Activated B cell treated with CpG ODN at 0.5 μM for 24 hours (primary cell): Measurements from ENCODE around the gene CCT3. TPM values are rescaled to one million over a fixed set of nuclear protein-coding genes. Genes with fewer than 3 reads are reported as not detected.
"Not testable (repeated sequence)": the region's sequence is repeated elsewhere in the genome, so short reads cannot be mapped to it uniquely, and the experiment has no call there.

ENCODE experiments used
- ATAC-seq: fragments of 200-7000 bp; cut with Tn5 transposase; one replicate; pipeline ENCODE4 v1.10.0; 2021; ENCODE audit warnings: low read depth, mild to moderate bottlenecking, moderate library complexity
- CTCF ChIA-PET: fragments of 350-600 bp; sonication (Branson Sonifier 250); formaldehyde crosslinking; loops from one replicate; lab custom pipeline; 2021; ENCODE audit warnings: antibody characterized with exemption; lab: Charles Lee
- POLR2A ChIA-PET: fragments of 350-600 bp; sonication (Branson Sonifier 250); formaldehyde crosslinking; loops from one replicate; lab custom pipeline; 2021; ENCODE audit warnings: antibody characterized with exemption; lab: Charles Lee
- DNase-seq: peaks from one replicate; pipeline ENCODE4 v3.0.0; 2022
- H3K27ac Mint-ChIP-seq: one replicate; pipeline ENCODE4 v1.8.0; 2020; ENCODE audit warnings: mixed read lengths
- H3K27me3 Mint-ChIP-seq: one replicate; pipeline ENCODE4 v1.8.0; 2021; ENCODE audit warnings: mixed read lengths
- H3K36me3 Mint-ChIP-seq: one replicate; pipeline ENCODE4 v1.8.0; 2021; ENCODE audit warnings: low read depth, mixed read lengths
- H3K4me1 Mint-ChIP-seq: one replicate; pipeline ENCODE4 v1.8.0; 2021; ENCODE audit warnings: mixed read lengths
- H3K4me3 Mint-ChIP-seq: one replicate; pipeline ENCODE4 v1.8.0; 2020; ENCODE audit warnings: mild to moderate bottlenecking, mixed read lengths
- H3K9me3 Mint-ChIP-seq: one replicate; pipeline ENCODE4 v1.8.0; 2020; ENCODE audit warnings: mixed read lengths
- intact Hi-C: fragments of 100-400 bp; cut with micrococcal nuclease; formaldehyde crosslinking; loops from one replicate; pipeline ENCODE4 v1.15.1; 2024
- total RNA-seq: library from RNA; stranded (reverse); gene quantifications from 2 replicates; pipeline ENCODE4 v1.2.3, GENCODE V29; 2022
- TF ChIP-seq, protein P1 (sequence below): fragments of 200-600 bp; IDR thresholded peaks from one replicate; pipeline ENCODE4 v1.8.0; 2022; ENCODE audit warnings: antibody characterized with exemption, mild to moderate bottlenecking

The CCT3 gene
- total RNA-seq, 1 donor from 2014 or later: 260 TPM

- peak overlapping the region; percentile 97 for H3K4me3 Mint-ChIP-seq
- intact Hi-C loops: loop anchor here (5.0 kb wide), 2 partner anchors 40 to 255 kb away; partner anchors contain the start of genes GLMP, MEX3A and VHLL
- peak overlapping the region; percentile 97 for H3K27ac Mint-ChIP-seq
- POLR2A ChIA-PET: interaction anchor here (0.5 to 1.2 kb wide), 6 partner anchors 11 to 430 kb away, joined by 3 to 5 read pairs (median 4); partner anchors contain the start of genes PRCC and SMG5
- CTCF ChIA-PET: interaction anchor here (1.6 kb wide), 1 partner anchor 18 kb away, joined by 4 read pairs; no protein-coding TSS in a partner anchor
- no peak for DNase-seq
- peaks cover 48% of the 10 kb centered on the region for H3K36me3 Mint-ChIP-seq
- H3K27me3 Mint-ChIP-seq: no peaks in the 10 kb centered on the region
- H3K4me1 Mint-ChIP-seq: peaks cover 40% of the 10 kb centered on the region
- ATAC-seq: no peak
- TF ChIP-seq, protein P1, sequence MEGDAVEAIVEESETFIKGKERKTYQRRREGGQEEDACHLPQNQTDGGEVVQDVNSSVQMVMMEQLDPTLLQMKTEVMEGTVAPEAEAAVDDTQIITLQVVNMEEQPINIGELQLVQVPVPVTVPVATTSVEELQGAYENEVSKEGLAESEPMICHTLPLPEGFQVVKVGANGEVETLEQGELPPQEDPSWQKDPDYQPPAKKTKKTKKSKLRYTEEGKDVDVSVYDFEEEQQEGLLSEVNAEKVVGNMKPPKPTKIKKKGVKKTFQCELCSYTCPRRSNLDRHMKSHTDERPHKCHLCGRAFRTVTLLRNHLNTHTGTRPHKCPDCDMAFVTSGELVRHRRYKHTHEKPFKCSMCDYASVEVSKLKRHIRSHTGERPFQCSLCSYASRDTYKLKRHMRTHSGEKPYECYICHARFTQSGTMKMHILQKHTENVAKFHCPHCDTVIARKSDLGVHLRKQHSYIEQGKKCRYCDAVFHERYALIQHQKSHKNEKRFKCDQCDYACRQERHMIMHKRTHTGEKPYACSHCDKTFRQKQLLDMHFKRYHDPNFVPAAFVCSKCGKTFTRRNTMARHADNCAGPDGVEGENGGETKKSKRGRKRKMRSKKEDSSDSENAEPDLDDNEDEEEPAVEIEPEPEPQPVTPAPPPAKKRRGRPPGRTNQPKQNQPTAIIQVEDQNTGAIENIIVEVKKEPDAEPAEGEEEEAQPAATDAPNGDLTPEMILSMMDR: no peak
- H3K9me3 Mint-ChIP-seq: no peaks in the 10 kb centered on the region
These were observed 822 bp downstream of the CCT3 start for GRCh38 chr1:156337052-156337887.

DNA sequence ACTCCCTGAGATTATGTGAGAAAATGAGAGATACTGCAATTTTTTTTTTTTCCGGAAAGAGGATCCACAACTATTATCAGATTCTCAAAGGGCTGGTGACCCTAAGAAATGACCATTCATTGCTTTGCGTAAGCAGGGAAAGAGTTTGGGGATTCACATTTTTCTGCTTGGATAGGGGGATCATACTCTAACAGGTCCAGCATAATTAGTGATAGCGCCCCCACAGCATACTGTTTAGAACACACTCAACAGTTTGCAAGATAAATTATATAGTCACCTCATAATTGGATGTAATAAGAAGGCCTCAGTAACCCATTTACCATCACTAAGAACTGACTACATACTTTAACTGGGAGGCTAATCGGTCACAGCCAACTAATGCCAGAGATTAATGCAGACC lies 1.9 kb downstream of the CCT3 start:
- POLR2A ChIA-PET: interaction anchor here (0.7 kb wide), 1 partner anchor 12 kb away, joined by 5 read pairs; no protein-coding TSS in a partner anchor
- no peak overlapping the region for H3K27ac Mint-ChIP-seq
- ATAC-seq (no peak), DNase-seq (no peak)
- peaks cover 40% of the 10 kb centered on the region for H3K4me1 Mint-ChIP-seq
- H3K27me3 Mint-ChIP-seq: no peaks in the 10 kb centered on the region
- intact Hi-C loops: loop anchor here (5.0 kb wide), 2 partner anchors 39 to 254 kb away; partner anchors contain the start of genes GLMP, MEX3A and VHLL
- peaks cover 56% of the 10 kb centered on the region for H3K36me3 Mint-ChIP-seq
- CTCF ChIA-PET: interaction anchor here (0.8 to 1.9 kb wide), 3 partner anchors 17 to 53 kb away, joined by 3 to 4 read pairs (median 3); partner anchors contain the start of gene SMG5
- TF ChIP-seq, protein P1: no peak
- H3K4me3 Mint-ChIP-seq: peak overlapping the region; percentile 97
- no peaks in the 10 kb centered on the region for H3K9me3 Mint-ChIP-seq

DNA sequence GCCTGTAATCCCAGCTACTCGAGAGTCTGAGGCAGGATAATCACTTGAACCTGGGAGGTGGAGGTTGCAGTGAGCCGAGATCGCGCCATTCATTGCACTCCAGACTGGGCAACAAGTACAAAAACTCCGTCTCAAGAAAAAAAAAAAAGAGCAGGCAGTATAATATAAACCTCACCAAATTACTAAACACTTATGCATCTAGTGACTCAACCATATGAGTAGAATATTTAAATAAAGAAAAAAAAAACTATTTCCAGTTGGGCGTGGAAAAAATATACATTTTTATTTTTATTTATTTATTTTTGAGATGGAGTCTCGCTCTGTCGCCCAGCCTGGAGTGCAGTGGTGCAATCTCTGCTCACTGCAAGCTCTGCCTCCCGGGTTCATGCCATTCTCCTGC lies 14.9 kb downstream of the CCT3 start:
- H3K4me3 Mint-ChIP-seq, CTCF ChIA-PET: not testable (repeated sequence)

DNA sequence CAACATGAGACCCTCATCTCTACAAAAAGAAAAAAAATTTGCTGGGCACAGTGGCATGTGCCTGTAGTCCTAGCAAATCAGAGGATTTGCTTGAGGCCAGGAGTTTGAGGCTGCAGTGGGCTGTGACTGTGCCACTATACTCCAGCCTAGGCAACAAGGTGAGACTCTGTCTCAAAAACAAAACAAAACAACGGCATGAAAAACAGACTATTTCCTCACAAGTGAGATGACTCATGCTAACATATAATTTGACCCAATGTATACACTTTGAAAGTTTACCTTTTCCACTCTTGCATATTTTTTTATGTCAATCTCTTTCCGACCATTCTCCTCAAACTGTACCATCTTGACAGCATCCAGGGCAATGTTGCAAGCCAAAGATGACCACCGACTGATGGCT lies 17.5 kb downstream of the CCT3 start:
- TF ChIP-seq, protein P1: no peak

More for the DNA sequence above, 14.9 kb downstream of the CCT3 start:
- POLR2A ChIA-PET, DNase-seq, intact Hi-C loops, H3K4me1 Mint-ChIP-seq, ATAC-seq, H3K27me3 Mint-ChIP-seq, H3K27ac Mint-ChIP-seq, H3K9me3 Mint-ChIP-seq: not testable (repeated sequence)
- peaks cover 73% of the 10 kb centered on the region for H3K36me3 Mint-ChIP-seq

GRCh38 chr1:156319664-156320063 lies 18.4 kb downstream of the CCT3 start:
- Mint-ChIP-seq H3K9me3 (no peaks in the 10 kb centered on the region), H3K4me1 (no peaks in the 10 kb centered on the region), H3K27ac (no peak overlapping the region), H3K36me3 (peaks cover 89% of the 10 kb centered on the region), H3K4me3 (no peak overlapping the region), H3K27me3 (no peaks in the 10 kb centered on the region)
- ChIA-PET POLR2A (interaction anchor here (0.6 to 0.7 kb wide), 3 partner anchors 13 to 37 kb away, joined by 3 to 6 read pairs (median 6); partner anchors contain the start of gene SMG5), CTCF (interaction anchor here (0.8 to 1.7 kb wide), 10 partner anchors 10 to 175 kb away, joined by 3 to 9 read pairs (median 4); partner anchors contain the start of genes GLMP and SMG5)
- DNase-seq: no peak
- no peak for ATAC-seq
- intact Hi-C loops: loop anchor here (1.0 to 5.0 kb wide), 3 partner anchors 37 to 173 kb away; partner anchors contain the start of genes SMG5 and TMEM79
- TF ChIP-seq, protein P1: no peak

More for the DNA sequence above, 17.5 kb downstream of the CCT3 start:
- H3K36me3 Mint-ChIP-seq: peaks cover 90% of the 10 kb centered on the region
- no peak for ATAC-seq
- H3K27me3 Mint-ChIP-seq: no peaks in the 10 kb centered on the region
- CTCF ChIA-PET: interaction anchor here (1.0 kb wide), 1 partner anchor 13 kb away, joined by 3 read pairs; no protein-coding TSS in a partner anchor
- no peak for DNase-seq
- intact Hi-C loops: no loop called here
- POLR2A ChIA-PET: no interaction called here
- H3K27ac Mint-ChIP-seq: no peak overlapping the region
- H3K9me3 Mint-ChIP-seq: no peaks in the 10 kb centered on the region
- H3K4me3 Mint-ChIP-seq: no peak overlapping the region
- no peaks in the 10 kb centered on the region for H3K4me1 Mint-ChIP-seq
